ENCODE results near the gene PRODH2.
"Not testable (repeated sequence)": the region's sequence is repeated elsewhere in the genome, so short reads cannot be mapped to it uniquely, and the experiment has no call there.

The PRODH2 gene

DNA sequence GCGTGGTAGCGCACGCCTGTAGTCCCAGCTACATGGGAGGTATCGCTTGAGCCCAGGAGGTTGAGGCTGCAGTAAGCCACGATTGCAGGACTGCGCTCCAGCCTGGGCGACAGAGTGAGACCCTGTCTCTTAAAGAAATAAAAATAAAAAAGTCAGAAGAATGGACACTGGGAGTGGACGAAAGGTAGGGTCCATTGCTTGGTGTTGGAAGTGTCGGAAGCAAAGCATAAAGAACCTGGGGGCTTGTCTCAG, 37.7 kb downstream of the PRODH2 start:
- Histone ChIP-seq H2AFZ (ENCODE audit: low read depth) (peak overlapping the region; percentile 28; the same call in 1 of the 2 replicates), H3K4me1 (ENCODE audit: low read depth, poor library complexity, severe bottlenecking) (peaks cover 10% of the 10 kb centered on the region), H3K36me3 (ENCODE audit: insufficient read depth) (no peaks in the 10 kb centered on the region), H3K27ac (no peak overlapping the region), H3K79me2 (ENCODE audit: insufficient read depth, low read depth) (0 out of 2 replicates have a peak, but pooled peaks cover 8% of the 10 kb centered on the region), H4K20me1 (ENCODE audit: insufficient read depth) (no peaks in the 10 kb centered on the region), H3K4me3 (IDR thresholded peaks at IDR 0.05; ENCODE audit: insufficient read depth, low read depth, low read length) (no peak overlapping the region), H3K9ac (no peak overlapping the region), H3K27me3 (ENCODE audit: insufficient read depth, low read depth) (no peaks in the 10 kb centered on the region), H3K4me2 (peak overlapping the region; percentile 56; the same call in 1 of the 2 replicates)
- TF ChIP-seq, protein P1, sequence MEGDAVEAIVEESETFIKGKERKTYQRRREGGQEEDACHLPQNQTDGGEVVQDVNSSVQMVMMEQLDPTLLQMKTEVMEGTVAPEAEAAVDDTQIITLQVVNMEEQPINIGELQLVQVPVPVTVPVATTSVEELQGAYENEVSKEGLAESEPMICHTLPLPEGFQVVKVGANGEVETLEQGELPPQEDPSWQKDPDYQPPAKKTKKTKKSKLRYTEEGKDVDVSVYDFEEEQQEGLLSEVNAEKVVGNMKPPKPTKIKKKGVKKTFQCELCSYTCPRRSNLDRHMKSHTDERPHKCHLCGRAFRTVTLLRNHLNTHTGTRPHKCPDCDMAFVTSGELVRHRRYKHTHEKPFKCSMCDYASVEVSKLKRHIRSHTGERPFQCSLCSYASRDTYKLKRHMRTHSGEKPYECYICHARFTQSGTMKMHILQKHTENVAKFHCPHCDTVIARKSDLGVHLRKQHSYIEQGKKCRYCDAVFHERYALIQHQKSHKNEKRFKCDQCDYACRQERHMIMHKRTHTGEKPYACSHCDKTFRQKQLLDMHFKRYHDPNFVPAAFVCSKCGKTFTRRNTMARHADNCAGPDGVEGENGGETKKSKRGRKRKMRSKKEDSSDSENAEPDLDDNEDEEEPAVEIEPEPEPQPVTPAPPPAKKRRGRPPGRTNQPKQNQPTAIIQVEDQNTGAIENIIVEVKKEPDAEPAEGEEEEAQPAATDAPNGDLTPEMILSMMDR (conservative IDR thresholded peaks at IDR 0.05; ENCODE audit: low read depth, low read length), result no peak

DNA sequence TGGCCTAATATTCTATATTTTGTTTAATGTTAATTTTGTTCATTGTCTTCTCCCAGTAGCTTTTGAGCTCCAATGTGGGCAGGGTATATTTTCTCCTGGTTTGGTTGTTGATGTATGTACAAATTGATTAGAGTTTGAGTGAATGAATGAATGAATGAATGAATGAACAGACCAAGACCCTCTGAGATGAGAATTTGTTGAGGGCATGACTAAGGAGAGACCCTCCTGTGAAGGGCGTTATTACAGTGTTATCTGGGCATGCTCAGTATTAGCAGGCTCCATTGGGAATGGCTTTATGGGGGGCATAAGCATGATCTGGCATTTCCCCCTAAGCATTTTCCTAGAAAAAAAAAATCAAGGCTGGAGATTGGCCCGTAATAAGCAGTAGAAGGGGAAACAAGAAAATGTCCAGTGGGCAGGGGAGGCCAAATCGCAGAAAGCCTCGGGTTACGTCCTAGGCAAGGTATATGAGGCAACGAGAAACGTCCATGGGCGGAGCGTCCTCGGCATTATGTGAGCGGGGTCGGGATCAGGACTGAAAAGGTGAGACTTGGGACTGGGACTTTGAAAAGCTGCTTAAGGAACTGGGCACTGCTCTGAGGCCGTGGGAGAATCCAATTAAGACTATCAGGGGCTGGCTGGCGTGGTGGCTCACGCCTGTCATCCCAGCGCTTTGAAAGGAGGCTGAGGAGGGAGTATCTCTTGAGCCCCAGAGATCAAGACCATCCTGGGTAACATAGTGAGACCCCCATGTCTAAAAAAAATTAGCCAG, 38.2 kb downstream of the PRODH2 start:
- Histone ChIP-seq H3K36me3 (ENCODE audit: insufficient read depth) (no peaks in the 10 kb centered on the region), H3K27me3 (ENCODE audit: insufficient read depth, low read depth) (no peaks in the 10 kb centered on the region), H3K4me3 (IDR thresholded peaks at IDR 0.05; ENCODE audit: insufficient read depth, low read depth, low read length) (no peak overlapping the region), H2AFZ (ENCODE audit: low read depth) (peak overlapping the region; percentile 28; the same call in 1 of the 2 replicates), H3K4me1 (ENCODE audit: low read depth, poor library complexity, severe bottlenecking) (peaks cover 10% of the 10 kb centered on the region), H3K79me2 (ENCODE audit: insufficient read depth, low read depth) (0 out of 2 replicates have a peak, but pooled peaks cover 8% of the 10 kb centered on the region), H3K27ac (no peak overlapping the region), H4K20me1 (ENCODE audit: insufficient read depth) (no peaks in the 10 kb centered on the region), H3K9ac (no peak overlapping the region), H3K4me2 (peak overlapping the region; percentile 56; the same call in 1 of the 2 replicates)
- TF ChIP-seq, protein P1 (conservative IDR thresholded peaks at IDR 0.05; ENCODE audit: low read depth, low read length), result no peak

DNA sequence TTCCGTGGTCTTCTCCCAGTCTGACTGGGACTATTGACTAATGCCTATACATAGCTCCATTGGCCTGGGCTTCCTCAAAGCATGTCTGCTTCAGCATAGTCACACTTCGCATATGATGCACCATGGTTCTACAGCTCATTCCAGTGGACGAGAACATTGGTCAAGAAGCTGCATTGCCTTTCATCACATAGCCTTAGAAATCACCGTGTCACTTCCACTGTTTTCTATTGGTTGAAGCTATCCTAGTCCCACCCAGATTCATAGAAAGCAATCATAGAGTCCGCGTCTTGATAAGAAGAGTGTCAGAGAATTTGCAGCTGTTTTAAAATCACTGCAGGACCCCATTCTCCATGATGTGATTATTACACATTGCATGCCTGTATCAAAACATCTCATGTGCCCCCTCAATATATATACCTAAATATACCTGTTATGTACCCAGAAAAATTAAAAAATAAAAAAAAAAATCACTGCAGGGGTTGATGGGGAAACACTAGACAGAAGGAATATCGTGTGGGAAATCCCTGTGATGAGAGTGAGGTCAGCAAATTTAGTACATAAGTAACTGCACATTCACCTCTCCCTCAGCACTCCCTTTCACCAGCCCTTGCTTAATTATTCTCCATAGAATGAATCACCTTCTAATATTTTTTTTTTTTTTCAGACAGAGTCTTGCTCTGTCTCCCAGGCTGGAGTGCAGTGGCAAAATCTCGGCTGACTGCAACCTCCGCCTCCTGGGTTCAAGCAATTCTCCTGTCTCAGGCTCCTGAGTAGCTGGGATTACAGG, 39.4 kb downstream of the PRODH2 start:
- Histone ChIP-seq H3K27me3 (ENCODE audit: insufficient read depth, low read depth) (no peaks in the 10 kb centered on the region), H3K79me2 (ENCODE audit: insufficient read depth, low read depth) (0 out of 2 replicates have a peak, but pooled peaks cover 8% of the 10 kb centered on the region), H3K36me3 (ENCODE audit: insufficient read depth) (no peaks in the 10 kb centered on the region), H3K4me3 (IDR thresholded peaks at IDR 0.05; ENCODE audit: insufficient read depth, low read depth, low read length) (no peak overlapping the region), H2AFZ (ENCODE audit: low read depth) (no peak overlapping the region), H3K27ac (no peak overlapping the region), H3K9ac (no peak overlapping the region), H3K4me1 (ENCODE audit: low read depth, poor library complexity, severe bottlenecking) (peaks cover 10% of the 10 kb centered on the region), H4K20me1 (ENCODE audit: insufficient read depth) (no peaks in the 10 kb centered on the region), H3K4me2 (no peak overlapping the region)
- TF ChIP-seq, protein P1 (conservative IDR thresholded peaks at IDR 0.05; ENCODE audit: low read depth, low read length), result no peak

DNA sequence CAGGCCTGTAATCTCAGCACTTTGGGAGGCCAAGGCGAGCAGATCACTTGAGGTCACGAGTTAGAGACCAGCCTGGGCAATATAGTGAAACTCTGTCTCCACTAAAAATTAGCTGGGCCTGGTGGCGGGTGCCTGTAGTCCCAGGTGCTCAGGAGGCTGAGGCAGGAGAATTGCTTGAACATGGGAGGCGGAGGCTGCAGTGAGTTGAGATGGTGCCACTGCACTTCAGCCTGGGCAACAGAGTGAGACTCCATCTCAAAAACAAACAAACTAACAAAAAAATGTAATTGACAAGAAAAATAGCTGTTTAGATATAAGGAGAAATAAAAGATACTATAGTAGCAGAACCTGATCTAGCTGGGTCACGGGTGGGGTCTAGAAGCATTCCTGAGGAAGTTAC, 40.3 kb downstream of the PRODH2 start:
- not testable (repeated sequence) for H3K9ac ChIP-seq; H3K4me3 ChIP-seq (IDR thresholded peaks at IDR 0.05; ENCODE audit: insufficient read depth, low read depth, low read length); H2AFZ ChIP-seq (ENCODE audit: low read depth); H3K79me2 ChIP-seq (ENCODE audit: insufficient read depth, low read depth); H3K27me3 ChIP-seq (ENCODE audit: insufficient read depth, low read depth); H3K36me3 ChIP-seq (ENCODE audit: insufficient read depth); H3K27ac ChIP-seq; H4K20me1 ChIP-seq (ENCODE audit: insufficient read depth); H3K4me2 ChIP-seq
- peaks cover 10% of the 10 kb centered on the region for H3K4me1 ChIP-seq (ENCODE audit: low read depth, poor library complexity, severe bottlenecking)

DNA sequence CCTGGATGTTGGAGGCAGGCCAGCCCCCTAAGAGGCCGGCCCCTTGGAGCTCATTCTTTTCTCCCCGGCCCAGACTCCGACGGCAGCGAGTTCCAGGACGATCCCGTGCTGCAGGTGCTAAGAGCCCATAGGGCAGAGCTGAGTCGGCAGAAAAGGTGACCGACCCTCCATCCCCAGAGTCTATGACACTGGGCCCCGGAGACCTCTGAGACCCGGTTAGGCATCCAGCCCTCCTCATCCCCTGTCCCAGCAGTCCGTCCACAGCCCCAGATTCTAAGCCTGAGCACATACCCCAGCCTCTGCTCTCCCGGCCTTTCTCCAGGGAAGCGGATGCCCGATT, 44.6 kb downstream of the PRODH2 start:
- Histone ChIP-seq H3K4me2 (no peak overlapping the region), H3K4me3 (IDR thresholded peaks at IDR 0.05; ENCODE audit: insufficient read depth, low read depth, low read length) (no peak overlapping the region), H3K27me3 (ENCODE audit: insufficient read depth, low read depth) (no peaks in the 10 kb centered on the region), H3K9ac (no peak overlapping the region), H4K20me1 (ENCODE audit: insufficient read depth) (no peaks in the 10 kb centered on the region), H3K4me1 (ENCODE audit: low read depth, poor library complexity, severe bottlenecking) (no peaks in the 10 kb centered on the region), H3K27ac (no peak overlapping the region), H2AFZ (ENCODE audit: low read depth) (no peak overlapping the region), H3K36me3 (ENCODE audit: insufficient read depth) (no peaks in the 10 kb centered on the region), H3K79me2 (ENCODE audit: insufficient read depth, low read depth) (no peaks in the 10 kb centered on the region)
- TF ChIP-seq, protein P1 (conservative IDR thresholded peaks at IDR 0.05; ENCODE audit: low read depth, low read length), result no peak
